ENCODE measurements around the gene CIPC.
A peak's percentile ranks its signal among the peaks of the same experiment; 100 is the strongest.

Gene CIPC

GRCh38 chr14:77097700-77098528 lies at the start of gene CIPC:
Gene CIPC (plus strand): TSS chr14:77098258. CDS start chr14:77105709, 7,451 bp downstream.
- peak; percentile 87 for DNase-seq (ENCODE audit: low read depth, low spot score)
- TF ChIP-seq EZH2 (IDR thresholded peaks at IDR 0.05) (no peak), FOXP2 (optimal IDR thresholded peaks at IDR 0.05; ENCODE audit: control extremely low read depth, extremely low read length, insufficient read depth) (peak; percentile 55), POLR2AphosphoS5 (IDR thresholded peaks at IDR 0.05; ENCODE audit: borderline replicate concordance, low read depth, low read length) (peak; percentile 75)
- Histone ChIP-seq H3K27ac (peak within 1 kb of the TSS; percentile 67), H3K9me3 (ENCODE audit: low read depth, low read length) (no peaks in the 10 kb centered on the region), H3K4me3 (peak within 1 kb of the TSS; percentile 93), H3K9ac (ENCODE audit: insufficient read length) (peak within 1 kb of the TSS; percentile 95), H3K36me3 (ENCODE audit: insufficient read depth, low read length) (no peaks in the 10 kb centered on the region)

- TF ChIP-seq FOXP2 (optimal IDR thresholded peaks at IDR 0.05; ENCODE audit: control extremely low read depth, extremely low read length, insufficient read depth) (no peak), EZH2 (IDR thresholded peaks at IDR 0.05) (no peak), POLR2AphosphoS5 (IDR thresholded peaks at IDR 0.05; ENCODE audit: borderline replicate concordance, low read depth, low read length) (no peak)
Measured at GRCh38 chr14:77051116-77051515, 46.9 kb upstream of the CIPC start.

GRCh38 chr14:77052281-77053044 lies 45.6 kb upstream of the CIPC start:
- H3K9ac ChIP-seq (ENCODE audit: insufficient read length): no peak overlapping the region
- no peak overlapping the region for H3K27ac ChIP-seq
- no peak for TF ChIP-seq FOXP2 (optimal IDR thresholded peaks at IDR 0.05; ENCODE audit: control extremely low read depth, extremely low read length, insufficient read depth)
- no peak for TF ChIP-seq POLR2AphosphoS5 (IDR thresholded peaks at IDR 0.05; ENCODE audit: borderline replicate concordance, low read depth, low read length)
- no peak for TF ChIP-seq EZH2 (IDR thresholded peaks at IDR 0.05)
- no peaks in the 10 kb centered on the region for H3K36me3 ChIP-seq (ENCODE audit: insufficient read depth, low read length)
- H3K9me3 ChIP-seq (ENCODE audit: low read depth, low read length): no peaks in the 10 kb centered on the region
- H3K4me3 ChIP-seq: no peak overlapping the region
- no peak for DNase-seq (ENCODE audit: low read depth, low spot score)

More at GRCh38 chr14:77051116-77051515, 46.9 kb upstream of the CIPC start:
- DNase-seq (ENCODE audit: low read depth, low spot score): no peak
- H3K27ac ChIP-seq: no peak overlapping the region
- no peaks in the 10 kb centered on the region for H3K36me3 ChIP-seq (ENCODE audit: insufficient read depth, low read length)
- H3K4me3 ChIP-seq: no peak overlapping the region
- no peaks in the 10 kb centered on the region for H3K9me3 ChIP-seq (ENCODE audit: low read depth, low read length)
- H3K9ac ChIP-seq (ENCODE audit: insufficient read length): no peak overlapping the region

- Histone ChIP-seq H3K36me3 (ENCODE audit: insufficient read depth, low read length) (no peaks in the 10 kb centered on the region), H3K27ac (no peak overlapping the region), H3K9me3 (ENCODE audit: low read depth, low read length) (no peaks in the 10 kb centered on the region), H3K4me3 (no peak overlapping the region), H3K9ac (ENCODE audit: insufficient read length) (no peak overlapping the region)
- TF ChIP-seq EZH2 (IDR thresholded peaks at IDR 0.05) (no peak), FOXP2 (optimal IDR thresholded peaks at IDR 0.05; ENCODE audit: control extremely low read depth, extremely low read length, insufficient read depth) (peak; percentile 12)
- no peak for DNase-seq (ENCODE audit: low read depth, low spot score)
Measured at GRCh38 chr14:77053046-77053841, 44.8 kb upstream of the CIPC start.

GRCh38 chr14:77055306-77055705 lies 42.8 kb upstream of the CIPC start:
- Histone ChIP-seq H3K27ac (no peak overlapping the region), H3K4me3 (no peak overlapping the region), H3K36me3 (ENCODE audit: insufficient read depth, low read length) (no peaks in the 10 kb centered on the region), H3K9ac (ENCODE audit: insufficient read length) (no peak overlapping the region), H3K9me3 (ENCODE audit: low read depth, low read length) (no peaks in the 10 kb centered on the region)
- no peak for DNase-seq (ENCODE audit: low read depth, low spot score)
- TF ChIP-seq EZH2 (IDR thresholded peaks at IDR 0.05) (no peak), FOXP2 (optimal IDR thresholded peaks at IDR 0.05; ENCODE audit: control extremely low read depth, extremely low read length, insufficient read depth) (no peak), POLR2AphosphoS5 (IDR thresholded peaks at IDR 0.05; ENCODE audit: borderline replicate concordance, low read depth, low read length) (no peak)

- Histone ChIP-seq H3K4me3 (no peak overlapping the region), H3K36me3 (ENCODE audit: insufficient read depth, low read length) (no peaks in the 10 kb centered on the region), H3K9ac (ENCODE audit: insufficient read length) (no peak overlapping the region), H3K9me3 (ENCODE audit: low read depth, low read length) (no peaks in the 10 kb centered on the region), H3K27ac (no peak overlapping the region)
- DNase-seq (ENCODE audit: low read depth, low spot score): no peak
- TF ChIP-seq EZH2 (IDR thresholded peaks at IDR 0.05): no peak
- TF ChIP-seq FOXP2 (optimal IDR thresholded peaks at IDR 0.05; ENCODE audit: control extremely low read depth, extremely low read length, insufficient read depth): no peak
- no peak for TF ChIP-seq POLR2AphosphoS5 (IDR thresholded peaks at IDR 0.05; ENCODE audit: borderline replicate concordance, low read depth, low read length)
Measured at GRCh38 chr14:77055981-77056380, 42.1 kb upstream of the CIPC start.

- H3K36me3 ChIP-seq (ENCODE audit: insufficient read depth, low read length): no peaks in the 10 kb centered on the region
- DNase-seq (ENCODE audit: low read depth, low spot score): no peak
Measured at GRCh38 chr14:77058117-77058516, 39.9 kb upstream of the CIPC start.

GRCh38 chr14:77058785-77059184 lies 39.3 kb upstream of the CIPC start:
- H3K27ac ChIP-seq: no peak overlapping the region
- TF ChIP-seq POLR2AphosphoS5 (IDR thresholded peaks at IDR 0.05; ENCODE audit: borderline replicate concordance, low read depth, low read length) (no peak), EZH2 (IDR thresholded peaks at IDR 0.05) (no peak), FOXP2 (optimal IDR thresholded peaks at IDR 0.05; ENCODE audit: control extremely low read depth, extremely low read length, insufficient read depth) (no peak)
- no peak for DNase-seq (ENCODE audit: low read depth, low spot score)
- no peak overlapping the region for H3K9ac ChIP-seq (ENCODE audit: insufficient read length)
- H3K4me3 ChIP-seq: no peak overlapping the region
- no peaks in the 10 kb centered on the region for H3K9me3 ChIP-seq (ENCODE audit: low read depth, low read length)
- H3K36me3 ChIP-seq (ENCODE audit: insufficient read depth, low read length): no peaks in the 10 kb centered on the region

More at GRCh38 chr14:77058117-77058516, 39.9 kb upstream of the CIPC start:
- Histone ChIP-seq H3K27ac (no peak overlapping the region), H3K9me3 (ENCODE audit: low read depth, low read length) (no peaks in the 10 kb centered on the region), H3K9ac (ENCODE audit: insufficient read length) (no peak overlapping the region), H3K4me3 (no peak overlapping the region)
- no peak for TF ChIP-seq EZH2 (IDR thresholded peaks at IDR 0.05)
- TF ChIP-seq POLR2AphosphoS5 (IDR thresholded peaks at IDR 0.05; ENCODE audit: borderline replicate concordance, low read depth, low read length): no peak
- TF ChIP-seq FOXP2 (optimal IDR thresholded peaks at IDR 0.05; ENCODE audit: control extremely low read depth, extremely low read length, insufficient read depth): no peak
